Retinal pigment epithelial cell (primary cell): ENCODE results near the gene TOP2B.

Source experiments
- DNase-seq: peaks from one replicate; pipeline ENCODE4 v3.0.0-alpha.2; 2010; ENCODE audit warnings: low read depth
- H3K4me3 ChIP-seq: 2 replicates; pipeline ENCODE4 v1.5.1; 2011; ENCODE audit warnings: mild to moderate bottlenecking, low read length, control low read depth, moderate library complexity
- TF ChIP-seq, protein P1 (sequence below): conservative IDR thresholded peaks from 2 replicates; pipeline ENCODE4 v1.5.1; 2011; ENCODE audit warnings: low read depth, low read length, control low read depth, inconsistent platforms

TOP2B gene

GRCh38 chr3:25674670-25675069, 10.0 kb upstream of the TOP2B start:
- no peak for DNase-seq
- H3K4me3 ChIP-seq, result no peak overlapping the region
- TF ChIP-seq, protein P1, sequence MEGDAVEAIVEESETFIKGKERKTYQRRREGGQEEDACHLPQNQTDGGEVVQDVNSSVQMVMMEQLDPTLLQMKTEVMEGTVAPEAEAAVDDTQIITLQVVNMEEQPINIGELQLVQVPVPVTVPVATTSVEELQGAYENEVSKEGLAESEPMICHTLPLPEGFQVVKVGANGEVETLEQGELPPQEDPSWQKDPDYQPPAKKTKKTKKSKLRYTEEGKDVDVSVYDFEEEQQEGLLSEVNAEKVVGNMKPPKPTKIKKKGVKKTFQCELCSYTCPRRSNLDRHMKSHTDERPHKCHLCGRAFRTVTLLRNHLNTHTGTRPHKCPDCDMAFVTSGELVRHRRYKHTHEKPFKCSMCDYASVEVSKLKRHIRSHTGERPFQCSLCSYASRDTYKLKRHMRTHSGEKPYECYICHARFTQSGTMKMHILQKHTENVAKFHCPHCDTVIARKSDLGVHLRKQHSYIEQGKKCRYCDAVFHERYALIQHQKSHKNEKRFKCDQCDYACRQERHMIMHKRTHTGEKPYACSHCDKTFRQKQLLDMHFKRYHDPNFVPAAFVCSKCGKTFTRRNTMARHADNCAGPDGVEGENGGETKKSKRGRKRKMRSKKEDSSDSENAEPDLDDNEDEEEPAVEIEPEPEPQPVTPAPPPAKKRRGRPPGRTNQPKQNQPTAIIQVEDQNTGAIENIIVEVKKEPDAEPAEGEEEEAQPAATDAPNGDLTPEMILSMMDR, result no peak

GRCh38 chr3:25673738-25674298, 9.1 kb upstream of the TOP2B start:
- H3K4me3 ChIP-seq, result no peak overlapping the region
- TF ChIP-seq, protein P1, result no peak
- no peak for DNase-seq

DNA sequence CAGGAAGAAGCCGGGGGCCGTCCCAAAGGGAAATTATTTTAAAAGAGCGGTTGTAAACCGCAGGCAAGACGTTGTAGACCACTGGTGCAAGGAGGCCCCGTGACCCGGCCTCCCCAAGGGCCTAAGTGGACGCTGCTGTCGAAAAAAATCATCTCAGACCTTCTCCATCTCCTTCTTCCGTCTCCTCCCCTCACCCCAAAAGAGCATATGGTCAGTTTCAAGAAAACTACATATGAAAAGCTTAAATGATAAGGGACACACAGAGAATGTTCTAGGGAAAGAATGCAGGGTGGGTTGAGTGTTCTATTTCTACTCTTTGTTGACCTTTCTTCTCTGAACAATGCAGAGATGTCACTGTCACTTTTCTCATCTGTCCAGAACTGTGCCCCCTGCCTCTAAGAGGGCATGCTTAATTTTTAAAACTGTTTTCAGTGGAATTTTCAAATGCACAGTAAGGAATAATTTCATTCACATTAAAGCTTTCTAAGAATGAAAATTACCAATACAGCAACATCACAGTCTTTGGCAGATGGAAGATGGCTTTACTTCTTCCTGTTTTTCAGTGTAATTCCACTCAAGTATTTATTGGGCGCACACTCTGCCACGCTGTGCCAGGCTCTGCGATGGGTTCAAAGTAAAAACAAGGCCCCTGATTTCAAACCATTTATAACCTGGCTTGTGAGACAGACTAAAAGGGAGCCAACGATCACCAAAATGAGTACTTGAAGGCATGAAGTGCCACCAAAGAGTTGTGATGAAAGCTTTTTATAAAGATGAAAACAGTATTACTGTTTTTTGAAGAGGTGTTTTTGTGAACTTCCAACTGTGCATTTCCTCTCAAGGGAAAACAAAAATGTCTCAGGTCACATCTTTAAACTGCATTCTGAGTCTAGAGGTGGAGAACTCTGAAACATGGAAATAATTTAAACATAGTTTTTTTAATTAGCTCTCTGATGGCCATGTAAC, 891 bp upstream of the TOP2B start:
- DNase-seq, result no peak
- TF ChIP-seq, protein P1, result no peak
- H3K4me3 ChIP-seq, result peak overlapping the region; percentile 87

GRCh38 chr3:25663869-25664811, 567 bp downstream of the TOP2B start:
- H3K4me3 ChIP-seq, result peak overlapping the region; percentile 87
- DNase-seq, result no peak
- TF ChIP-seq, protein P1, result no peak

GRCh38 chr3:25663347-25663868, 1.3 kb downstream of the TOP2B start:
- peak overlapping the region; percentile 87 for H3K4me3 ChIP-seq
- DNase-seq, result no peak
- TF ChIP-seq, protein P1, result no peak

- H3K4me3 ChIP-seq, result peak overlapping the region; percentile 87
- TF ChIP-seq, protein P1, result no peak
- DNase-seq, result no peak
Observed at GRCh38 chr3:25662736-25663320, 1.9 kb downstream of the TOP2B start.
